CD4-positive, alpha-beta T cell (primary cell): ENCODE results near the gene SLC17A9. TPM values are rescaled to one million over a fixed set of nuclear protein-coding genes. Genes with fewer than 3 reads are reported as not detected.

Source experiments
- ATAC-seq: fragments of 200-7000 bp; cut with Tn5 transposase; one replicate; pipeline ENCODE4 v1.10.0; 2022; ENCODE audit warnings: mild to moderate bottlenecking; ENCODE audit not compliant: poor library complexity
- CTCF ChIA-PET: fragments of 350-600 bp; sonication (Branson Sonifier 250); formaldehyde crosslinking; loops from one replicate; lab custom pipeline; 2021; ENCODE audit warnings: antibody characterized with exemption, inconsistent platforms; lab: Charles Lee
- POLR2A ChIA-PET: fragments of 350-600 bp; sonication (Branson Sonifier 250); formaldehyde crosslinking; loops from one replicate; lab custom pipeline; 2021; ENCODE audit warnings: antibody characterized with exemption, inconsistent platforms; lab: Charles Lee
- DNase-seq, 14 experiments: peaks; one replicate each; pipeline ENCODE4 v3.0.0-alpha.2; 2013 to 2020; ENCODE audit warnings: mixed read lengths in 2 of 14
- H3K27ac ChIP-seq, 2 donors: one replicate each; pipeline versions ENCODE4 v1.5.1 to v1.7.0; 2013; ENCODE audit warnings: low read length in 2 of 2, low read depth in 1 of 2, mild to moderate bottlenecking in 1 of 2
- H3K27me3 ChIP-seq, 2 experiments: 1 replicate in 1 of 2; 2 replicates in 1 of 2; pipeline versions ENCODE4 v1.6.1 to v1.7.0; 2013; ENCODE audit warnings: low read length in 2 of 2, control low read depth in 1 of 2, mild to moderate bottlenecking in 1 of 2, moderate library complexity in 1 of 2; ENCODE audit not compliant: insufficient read depth in 2 of 2, control insufficient read depth in 1 of 2
- H3K36me3 ChIP-seq: one replicate; pipeline ENCODE4 v1.6.1; 2013; ENCODE audit warnings: low read length, control low read depth; ENCODE audit not compliant: insufficient read depth
- H3K4me1 ChIP-seq: one replicate; pipeline ENCODE4 v1.6.1; 2013; ENCODE audit warnings: low read length, control low read depth; ENCODE audit not compliant: insufficient read depth
- H3K4me3 ChIP-seq: one replicate; pipeline ENCODE4 v1.5.1; 2013; ENCODE audit warnings: mild to moderate bottlenecking, low read length, moderate library complexity
- H3K9me3 ChIP-seq, 2 experiments: 1 replicate in 1 of 2; 2 replicates in 1 of 2; pipeline versions ENCODE4 v1.6.1 to v1.7.0; 2013; ENCODE audit warnings: low read length in 2 of 2, mild to moderate bottlenecking in 2 of 2, control low read depth in 1 of 2, moderate library complexity in 1 of 2; ENCODE audit not compliant: control insufficient read depth in 1 of 2, insufficient read depth in 1 of 2
- H3K27ac Mint-ChIP-seq: one replicate; pipeline ENCODE4 v1.8.0; 2020; ENCODE audit warnings: mixed read lengths
- H3K27me3 Mint-ChIP-seq: one replicate; pipeline ENCODE4 v1.8.0; 2021; ENCODE audit warnings: mixed read lengths
- H3K36me3 Mint-ChIP-seq: one replicate; pipeline ENCODE4 v1.8.0; 2021; ENCODE audit warnings: low read depth, mixed read lengths
- H3K4me1 Mint-ChIP-seq: one replicate; pipeline ENCODE4 v1.8.0; 2021; ENCODE audit warnings: low read depth, mixed read lengths
- H3K4me3 Mint-ChIP-seq: one replicate; pipeline ENCODE4 v1.8.0; 2020; ENCODE audit warnings: mild to moderate bottlenecking, mixed read lengths
- H3K9me3 Mint-ChIP-seq: one replicate; pipeline ENCODE4 v1.8.0; 2020; ENCODE audit warnings: mixed read lengths
- intact Hi-C, 2 experiments: fragments of 100-400 bp; cut with DNase I in 1 of 2; cut with micrococcal nuclease in 1 of 2; formaldehyde crosslinking; loops; one replicate each; pipeline versions ENCODE4 v1.15.1 to v1.9.0; 2023 to 2025; cut with DNase I, micrococcal nuclease
- total RNA-seq, 174 experiments: library from RNA in 2 of 174; stranded (reverse) in 2 of 174; gene quantifications; one replicate each; pipeline ENCODE4 v1.2.3 and lab custom pipeline; 2021 to 2026
- TF ChIP-seq, protein P1 (sequence below): fragments of 200-600 bp; IDR thresholded peaks from one replicate; pipeline ENCODE4 v1.8.0; 2022; ENCODE audit warnings: antibody characterized with exemption, mild to moderate bottlenecking

Gene SLC17A9
- total RNA-seq, 2 experiments from 2014 or later, result 3.5 to 5.5 TPM

DNA sequence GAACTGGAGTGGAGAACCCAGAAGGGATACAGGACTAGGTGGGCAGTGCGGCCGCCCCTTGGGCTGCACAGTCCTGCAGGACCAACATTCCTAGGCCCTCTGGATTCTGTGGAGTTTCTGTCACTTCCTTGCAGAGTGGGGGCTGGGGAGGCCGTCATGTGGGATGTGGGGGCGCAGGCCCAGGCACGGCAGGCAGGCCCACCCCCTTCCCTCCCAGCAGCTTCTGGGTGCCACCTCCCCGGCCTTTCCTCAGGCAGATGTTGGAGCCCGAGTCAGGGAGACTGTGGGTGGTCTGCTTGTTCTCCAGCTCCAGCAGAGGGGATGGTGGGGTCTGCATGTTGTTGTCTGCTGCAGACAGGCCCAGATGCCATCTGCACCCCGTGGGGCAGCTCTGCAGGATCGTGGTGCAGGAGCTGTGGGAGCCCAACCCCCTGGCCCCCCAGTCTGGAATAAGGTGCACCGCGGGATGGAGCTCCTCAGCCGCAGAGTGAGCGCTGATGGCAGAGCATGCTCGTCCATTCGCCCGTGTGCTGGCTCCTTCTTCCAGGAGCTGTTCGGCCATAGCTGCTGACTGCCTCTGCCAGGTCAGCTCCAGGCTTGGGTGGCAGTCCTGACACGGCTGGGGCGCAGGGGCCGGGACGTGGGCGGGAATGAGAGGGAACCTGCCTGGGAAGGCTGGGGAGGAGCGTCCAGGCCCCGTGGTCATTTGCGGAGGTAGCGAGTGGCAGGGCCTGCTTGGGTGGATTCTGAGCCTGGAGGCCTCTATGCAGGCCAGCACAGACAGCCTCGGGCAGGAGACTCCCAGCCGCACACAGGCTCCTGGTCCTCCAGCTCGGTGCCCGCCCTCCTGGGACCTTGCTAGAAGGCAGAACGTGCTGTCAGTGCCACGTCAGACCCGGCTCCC, 18.1 kb downstream of the SLC17A9 start:
- no peak overlapping the region for H3K4me3 ChIP-seq
- ATAC-seq (no peak), DNase-seq (no peak)
- Mint-ChIP-seq H3K4me1 (peaks cover 14% of the 10 kb centered on the region), H3K4me3 (no peak overlapping the region), H3K27ac (no peak overlapping the region), H3K36me3 (no peaks in the 10 kb centered on the region), H3K27me3 (peaks cover 37% of the 10 kb centered on the region), H3K9me3 (no peaks in the 10 kb centered on the region)
- POLR2A ChIA-PET, result no interaction called here
- CTCF ChIA-PET, result no interaction called here
- H3K27me3 ChIP-seq, result peaks cover 27 to 33% of the 10 kb centered on the region in 2 experiments
- no peak overlapping the region for H3K27ac ChIP-seq
- intact Hi-C loops, result no loop called here
- TF ChIP-seq, protein P1, sequence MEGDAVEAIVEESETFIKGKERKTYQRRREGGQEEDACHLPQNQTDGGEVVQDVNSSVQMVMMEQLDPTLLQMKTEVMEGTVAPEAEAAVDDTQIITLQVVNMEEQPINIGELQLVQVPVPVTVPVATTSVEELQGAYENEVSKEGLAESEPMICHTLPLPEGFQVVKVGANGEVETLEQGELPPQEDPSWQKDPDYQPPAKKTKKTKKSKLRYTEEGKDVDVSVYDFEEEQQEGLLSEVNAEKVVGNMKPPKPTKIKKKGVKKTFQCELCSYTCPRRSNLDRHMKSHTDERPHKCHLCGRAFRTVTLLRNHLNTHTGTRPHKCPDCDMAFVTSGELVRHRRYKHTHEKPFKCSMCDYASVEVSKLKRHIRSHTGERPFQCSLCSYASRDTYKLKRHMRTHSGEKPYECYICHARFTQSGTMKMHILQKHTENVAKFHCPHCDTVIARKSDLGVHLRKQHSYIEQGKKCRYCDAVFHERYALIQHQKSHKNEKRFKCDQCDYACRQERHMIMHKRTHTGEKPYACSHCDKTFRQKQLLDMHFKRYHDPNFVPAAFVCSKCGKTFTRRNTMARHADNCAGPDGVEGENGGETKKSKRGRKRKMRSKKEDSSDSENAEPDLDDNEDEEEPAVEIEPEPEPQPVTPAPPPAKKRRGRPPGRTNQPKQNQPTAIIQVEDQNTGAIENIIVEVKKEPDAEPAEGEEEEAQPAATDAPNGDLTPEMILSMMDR, result no peak
- peaks cover 0 to 11% of the 10 kb centered on the region in 2 experiments for H3K9me3 ChIP-seq
- H3K4me1 ChIP-seq, result peaks cover 14% of the 10 kb centered on the region
- H3K36me3 ChIP-seq, result no peaks in the 10 kb centered on the region

DNA sequence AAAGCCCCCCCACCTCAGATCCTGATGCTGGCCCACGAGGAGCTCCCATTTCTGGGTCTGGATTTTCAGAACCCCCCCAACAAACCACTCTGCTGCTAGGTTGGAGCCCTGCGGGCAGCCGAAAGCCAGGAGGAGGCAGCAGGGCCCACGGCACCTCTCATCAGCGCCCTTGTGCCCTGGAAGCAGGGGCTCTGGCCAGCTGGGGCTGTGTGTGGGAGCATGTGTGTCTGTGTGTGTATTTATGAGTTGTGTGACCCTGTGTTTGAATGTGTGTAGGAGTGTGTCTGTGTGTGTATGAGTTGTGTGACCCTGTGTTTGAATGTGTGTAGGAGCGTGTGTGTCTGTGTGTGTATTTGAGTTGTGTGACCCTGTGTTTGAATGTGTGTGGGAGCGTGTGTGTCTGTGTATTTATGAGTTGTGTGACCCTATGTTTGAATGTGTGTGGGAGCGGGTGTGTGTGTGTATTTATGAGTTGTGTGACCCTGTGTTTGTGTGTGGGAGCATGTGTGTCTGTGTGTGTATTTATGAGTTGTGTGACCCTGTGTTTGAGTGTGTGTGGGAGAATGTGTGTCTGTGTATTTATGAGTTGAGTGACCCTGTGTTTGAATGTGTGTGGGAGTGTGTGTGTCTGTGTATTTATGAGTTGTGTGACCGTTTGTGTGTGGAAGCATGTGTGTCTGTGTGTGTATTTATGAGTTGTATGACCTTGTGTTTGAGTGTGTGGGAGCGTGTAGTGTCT, 18.9 kb downstream of the SLC17A9 start:
- no peaks in the 10 kb centered on the region for H3K9me3 Mint-ChIP-seq
- H3K4me1 Mint-ChIP-seq, result peaks cover 17% of the 10 kb centered on the region
- ATAC-seq, result no peak
- no peaks in the 10 kb centered on the region for H3K36me3 ChIP-seq
- no peak overlapping the region for H3K4me3 Mint-ChIP-seq
- peaks cover 45% of the 10 kb centered on the region for H3K27me3 Mint-ChIP-seq
- POLR2A ChIA-PET, result no interaction called here
- DNase-seq, result no peak
- H3K4me3 ChIP-seq, result no peak overlapping the region
- H3K36me3 Mint-ChIP-seq, result no peaks in the 10 kb centered on the region
- CTCF ChIA-PET, result interaction anchor here (1.2 kb wide), 1 partner anchor 37 kb away, joined by 3 read pairs; no protein-coding TSS in a partner anchor
- no peak overlapping the region for H3K27ac ChIP-seq
- TF ChIP-seq, protein P1, result no peak
- H3K27ac Mint-ChIP-seq, result no peak overlapping the region
- intact Hi-C loops, result no loop called here
- peaks cover 14% of the 10 kb centered on the region for H3K4me1 ChIP-seq
- peaks cover 0 to 9% of the 10 kb centered on the region in 2 experiments for H3K9me3 ChIP-seq
- peaks cover 30 to 38% of the 10 kb centered on the region in 2 experiments for H3K27me3 ChIP-seq
